Measurements from ENCODE around the gene ITFG1.

Gene ITFG1

DNA sequence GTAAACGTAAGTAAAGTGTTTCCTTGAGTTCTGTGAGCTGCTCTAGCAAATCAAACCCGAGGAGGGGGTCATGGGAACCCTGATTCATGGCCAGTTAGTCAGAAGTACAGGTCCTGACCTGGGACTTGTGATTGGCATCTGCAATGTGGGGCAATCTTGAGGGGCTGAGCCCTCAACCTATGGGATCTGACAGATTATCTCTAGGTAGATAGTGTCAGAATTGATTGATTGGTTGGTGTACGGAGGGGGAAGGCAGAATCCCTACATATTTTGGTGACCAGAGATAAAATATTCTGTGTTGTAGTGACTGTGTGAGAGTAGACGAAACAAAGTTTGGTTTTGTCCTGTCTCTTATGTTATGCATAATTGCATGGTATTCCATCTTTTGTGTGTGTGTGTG lies 216.7 kb downstream of the ITFG1 start:
- ChIA-PET POLR2A (ENCODE audit: low non-redundant PET) (no interaction called here), CTCF (interaction anchor here (0.6 kb wide), 1 partner anchor 88 kb away, joined by 3 read pairs; no protein-coding TSS in a partner anchor)
- H3K27ac ChIP-seq = no peak overlapping the region
- no peak for TF ChIP-seq CTCF (conservative IDR thresholded peaks at IDR 0.05; ENCODE audit: low read depth)
- no peak for DNase-seq (ENCODE audit: low spot score)

DNA sequence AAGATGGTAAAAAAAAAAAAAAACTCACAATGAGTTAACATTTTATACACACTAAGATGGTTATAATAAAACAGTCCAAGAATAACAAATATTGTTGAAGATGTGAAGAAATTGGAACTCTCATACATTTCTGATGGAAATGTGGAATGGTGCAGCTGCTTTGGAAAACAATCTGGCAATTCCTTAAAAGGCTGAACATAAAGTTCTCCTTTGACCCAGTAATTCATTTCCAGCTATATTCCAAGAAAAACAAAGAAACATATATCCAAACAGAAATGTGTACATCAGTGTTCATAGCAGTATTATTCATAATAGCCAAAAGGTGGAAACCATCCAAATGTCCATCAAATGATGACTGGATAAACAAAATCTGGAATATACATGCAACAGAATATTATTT lies 219.8 kb downstream of the ITFG1 start:
- no peak for DNase-seq (ENCODE audit: low spot score)
- no peak for TF ChIP-seq CTCF (conservative IDR thresholded peaks at IDR 0.05; ENCODE audit: low read depth)
- POLR2A ChIA-PET (ENCODE audit: low non-redundant PET) = no interaction called here
- no peak overlapping the region for H3K27ac ChIP-seq
- CTCF ChIA-PET = interaction anchor here (1.2 kb wide), 1 partner anchor 8 kb away, joined by 5 read pairs; no protein-coding TSS in a partner anchor

- no peak for TF ChIP-seq CTCF (conservative IDR thresholded peaks at IDR 0.05; ENCODE audit: low read depth)
- H3K27ac ChIP-seq = no peak overlapping the region
- POLR2A ChIA-PET (ENCODE audit: low non-redundant PET) = no interaction called here
- CTCF ChIA-PET = no interaction called here
- DNase-seq (ENCODE audit: low spot score) = no peak
These were observed 224.1 kb downstream of the ITFG1 start for GRCh38 chr16:47236716-47237115.

DNA sequence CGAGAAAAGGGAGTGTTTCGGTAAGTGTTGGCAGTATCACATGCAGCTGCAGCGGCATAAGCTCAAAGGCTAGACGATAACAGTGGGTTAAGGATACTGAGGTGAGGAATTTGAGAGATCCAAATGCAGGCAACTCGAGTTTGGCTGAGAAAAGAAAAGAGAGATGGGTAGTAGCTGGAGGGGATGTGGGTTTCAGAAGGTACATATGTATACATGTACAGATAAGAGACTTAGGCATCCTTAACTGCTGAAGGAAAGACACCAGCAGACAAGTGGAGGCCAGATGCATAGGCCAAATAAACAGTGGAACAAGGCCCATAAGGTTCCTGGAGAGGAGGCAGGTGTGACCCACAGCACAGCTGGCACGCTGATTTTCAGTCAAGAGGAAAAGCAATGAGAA lies 230.6 kb downstream of the ITFG1 start:
- TF ChIP-seq CTCF (conservative IDR thresholded peaks at IDR 0.05; ENCODE audit: low read depth) = no peak
- ChIA-PET POLR2A (ENCODE audit: low non-redundant PET) (no interaction called here), CTCF (interaction anchor here (0.6 kb wide), 1 partner anchor 312 kb away, joined by 3 read pairs; no protein-coding TSS in a partner anchor)
- no peak for DNase-seq (ENCODE audit: low spot score)
- H3K27ac ChIP-seq = no peak overlapping the region

DNA sequence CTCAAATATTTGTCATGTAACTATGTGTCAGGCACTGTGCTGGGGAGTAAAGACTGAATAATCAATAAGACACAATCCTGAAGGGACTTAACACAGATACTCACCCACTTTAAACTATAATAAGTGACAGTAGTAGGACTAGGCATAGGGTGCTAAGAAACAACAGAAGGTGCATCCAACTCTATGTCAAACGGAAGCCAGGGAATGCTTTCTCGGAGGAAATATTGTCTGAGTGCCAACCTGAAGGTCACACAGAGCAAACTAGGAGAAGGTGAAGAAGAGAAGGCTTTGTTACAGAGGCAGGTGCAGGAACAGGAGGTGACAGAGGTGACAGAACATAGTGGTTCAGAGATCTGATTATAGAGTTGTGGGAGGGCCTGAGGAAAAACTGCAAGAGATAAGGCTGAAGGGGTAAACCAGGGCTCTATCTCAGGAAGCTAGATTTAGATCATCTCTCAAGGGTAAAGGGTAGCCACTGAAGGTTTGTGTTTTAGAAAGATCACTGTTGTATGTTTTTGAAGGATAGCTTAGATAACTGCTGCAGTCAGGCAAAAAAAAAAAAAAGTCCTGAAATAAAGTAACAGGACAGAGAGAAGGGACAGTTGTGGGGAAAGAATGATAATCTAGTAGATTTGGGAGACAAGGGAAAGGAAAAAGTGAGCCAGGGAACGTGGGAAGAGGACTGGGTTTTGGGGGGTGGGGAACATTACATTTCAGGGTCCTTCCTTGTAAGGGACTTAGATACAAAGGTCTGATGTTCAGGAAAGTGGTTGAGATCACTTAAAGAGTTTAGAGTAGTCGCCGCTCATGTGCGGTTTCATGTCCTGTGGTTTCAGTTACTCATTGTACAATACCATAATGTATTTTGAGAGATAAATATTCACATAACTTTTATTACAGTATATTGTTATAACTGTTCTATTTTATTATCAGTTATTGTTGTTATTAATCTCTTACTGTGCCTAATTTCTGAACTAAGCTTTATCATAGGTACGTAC lies 231.5 kb downstream of the ITFG1 start:
- DNase-seq (ENCODE audit: low spot score) = no peak
- CTCF ChIA-PET = interaction anchor here (0.6 kb wide), 1 partner anchor 199 kb away, joined by 3 read pairs; no protein-coding TSS in a partner anchor
- POLR2A ChIA-PET (ENCODE audit: low non-redundant PET) = no interaction called here
- H3K27ac ChIP-seq = no peak overlapping the region
- TF ChIP-seq CTCF (conservative IDR thresholded peaks at IDR 0.05; ENCODE audit: low read depth) = no peak

GRCh38 chr16:47228241-47228640 lies 232.6 kb downstream of the ITFG1 start:
- ChIA-PET CTCF (no interaction called here), POLR2A (ENCODE audit: low non-redundant PET) (no interaction called here)
- H3K27ac ChIP-seq = no peak overlapping the region
- no peak for TF ChIP-seq CTCF (conservative IDR thresholded peaks at IDR 0.05; ENCODE audit: low read depth)
- no peak for DNase-seq (ENCODE audit: low spot score)
